ENCODE results near the gene C2CD2. TPM values are rescaled to one million over a fixed set of nuclear protein-coding genes. Genes with fewer than 3 reads are reported as not detected.
A peak's percentile ranks its signal among the peaks of the same experiment; 100 is the strongest.

Gene C2CD2
- total and polyA plus RNA-seq, 2 of the 8 experiments (the other 6 are each of a cell fraction or from before 2014, with no cell fraction given): 10.4 to 13.0 TPM

GRCh38 chr21:41954654-41955499 is 1.1 kb upstream of the C2CD2 start:
- no peak overlapping the region for H3K14ac ChIP-seq (ENCODE audit: insufficient read length)
- CTCF ChIA-PET (ENCODE audit: partially characterized antibody): no interaction called here

More at GRCh38 chr21:41954654-41955499, 1.1 kb upstream of the C2CD2 start:
- H2AK5ac ChIP-seq (ENCODE audit: low read depth, low read length): peak overlapping the region; percentile 98
- no peaks in the 10 kb centered on the region for H3K36me3 ChIP-seq (ENCODE audit: control insufficient read depth in 2 of 4, insufficient read depth in 4 of 4, low read length in 3 of 4)
- DNase-seq (ENCODE audit: low read depth in 1 of 2, low spot score in 2 of 2) (no peak), FAIRE-seq (no peak)
- H2BK5ac ChIP-seq (ENCODE audit: low read depth, low read length): peak overlapping the region; percentile 88
- H3K4me1 ChIP-seq (replicated peaks in 1 of 4; ENCODE audit: control insufficient read depth in 3 of 4, insufficient read depth in 4 of 4, low read length in 3 of 4): peaks cover 0 to 27% (median 22%) of the 10 kb centered on the region in 4 experiments; a peak in 6 of 7 replicates
- no peak overlapping the region for H3K23ac ChIP-seq (ENCODE audit: insufficient read length)
- H3K79me2 ChIP-seq (ENCODE audit: control insufficient read depth in 1 of 2, insufficient read depth in 2 of 2, low read length in 2 of 2): peaks cover 0 to 5% of the 10 kb centered on the region in 2 experiments; a peak in 1 of 4 replicates
- no peak overlapping the region for H3K27ac ChIP-seq (ENCODE audit: low read depth, low read length)
- H3K4me3 ChIP-seq (ENCODE audit: extremely low read depth in 1 of 4, insufficient read depth in 2 of 4, low read depth in 3 of 4, low read length in 4 of 4): peak overlapping the region in 3 of 4 experiments; percentile 32 to 61 (median 54); a peak in 2 of 8 replicates
- POLR2A ChIA-PET (ENCODE audit: partially characterized antibody): no interaction called here
- H2BK20ac ChIP-seq (ENCODE audit: low read length): peak overlapping the region; percentile 51
- H2BK15ac ChIP-seq (ENCODE audit: low read length): peak overlapping the region; percentile 99
- no peak overlapping the region for H3K9ac ChIP-seq (replicated peaks in 1 of 4; ENCODE audit: extremely low read depth in 1 of 4, low read depth in 3 of 4, low read length in 3 of 4)
- H3K4ac ChIP-seq (replicated peaks; ENCODE audit: insufficient read length, low read depth, low read length): peak overlapping the region; percentile 6
- peak overlapping the region; percentile 19; the same call in 1 of the 2 replicates for H3K18ac ChIP-seq (ENCODE audit: extremely low read depth, low read length)
- H3K27me3 ChIP-seq (replicated peaks in 1 of 4; ENCODE audit: control insufficient read depth in 3 of 4, extremely low read depth in 1 of 4, insufficient read depth in 3 of 4, low read length in 3 of 4): peaks cover 0 to 16% (median 13%) of the 10 kb centered on the region in 4 experiments; a peak in 6 of 7 replicates
- H2BK12ac ChIP-seq (ENCODE audit: low read depth, low read length): peak overlapping the region; percentile 96
- H4K20me1 ChIP-seq (replicated peaks in 1 of 2; ENCODE audit: control insufficient read depth in 1 of 2, insufficient read depth in 2 of 2, low read length in 2 of 2): peaks cover 4 to 16% of the 10 kb centered on the region in 2 experiments
- H4K5ac ChIP-seq (ENCODE audit: insufficient read length, low read depth, low read length): peak overlapping the region; percentile 70
- TF ChIP-seq NANOG (IDR thresholded peaks at IDR 0.05; ENCODE audit: insufficient read depth, low read depth, low read length, poor library complexity, severe bottlenecking) (no peak), GABPA (IDR thresholded peaks at IDR 0.05; ENCODE audit: borderline replicate concordance, insufficient read depth, low read length) (no peak), GTF2F1 (IDR thresholded peaks at IDR 0.05; ENCODE audit: borderline replicate concordance, low read depth, low read length) (no peak), SP4 (IDR thresholded peaks at IDR 0.05; ENCODE audit: low read length) (no peak), SIRT6 (IDR thresholded peaks at IDR 0.05; ENCODE audit: low read length) (no peak), FOSL1 (IDR thresholded peaks at IDR 0.05; ENCODE audit: insufficient read depth, low read depth, low read length) (no peak), ASH2L (IDR thresholded peaks at IDR 0.05; ENCODE audit: low read length) (no peak), SIN3A (conservative IDR thresholded peaks at IDR 0.05 in 1 of 2, IDR thresholded peaks at IDR 0.05 in 1 of 2; ENCODE audit: low read depth in 1 of 2, low read length in 2 of 2) (no peak)
- H3K9me3 ChIP-seq (ENCODE audit: insufficient read depth in 2 of 2, low read depth in 1 of 2, low read length in 1 of 2): no peaks in the 10 kb centered on the region
- peak overlapping the region; percentile 35 for H3K56ac ChIP-seq (replicated peaks; ENCODE audit: insufficient read length, low read depth, low read length)
- peak overlapping the region; percentile 100 for H4K91ac ChIP-seq (replicated peaks; ENCODE audit: insufficient read length, low read length)
- 0 out of 2 replicates have a peak overlapping the region, but pooled peaks have one; percentile 94 for H2AFZ ChIP-seq (ENCODE audit: low read length)
- H3K4me2 ChIP-seq (ENCODE audit: insufficient read depth in 1 of 2, low read depth in 2 of 2, low read length in 2 of 2): peak overlapping the region; percentile 64 to 81
- peak overlapping the region; percentile 7; the same call in 1 of the 2 replicates for H4K8ac ChIP-seq (ENCODE audit: extremely low read depth, insufficient read depth, low read length)
- peaks cover 22% of the 10 kb centered on the region; the same call in 1 of the 2 replicates for H3K23me2 ChIP-seq (ENCODE audit: low read depth, low read length)
- no peaks in the 10 kb centered on the region for H3K79me1 ChIP-seq (ENCODE audit: low read depth, low read length)
- 95% methylated on average over 20 of the region's 20 CpGs; no CpG with 5 or more reads in 1 of the 2 experiments for WGBS, 2 experiments (ENCODE audit: extremely low coverage in 1 of 2, insufficient coverage in 1 of 2, insufficient read length in 1 of 2, insufficient replicate concordance in 2 of 2, low coverage in 1 of 2, low lambda C conversion rate in 2 of 2, missing lambda C conversion rate in 1 of 2)
- peak overlapping the region; percentile 45 for H2BK120ac ChIP-seq (replicated peaks; ENCODE audit: low read depth, low read length)
